ENCODE data around the gene ENDOV. TPM values are rescaled to one million over a fixed set of nuclear protein-coding genes. Genes with fewer than 3 reads are reported as not detected.

ENDOV gene
- total and polyA plus RNA-seq, 2 of the 13 experiments (the other 11 are each of a cell fraction or from before 2014, with no cell fraction given) = 15.1 to 17.1 TPM

DNA sequence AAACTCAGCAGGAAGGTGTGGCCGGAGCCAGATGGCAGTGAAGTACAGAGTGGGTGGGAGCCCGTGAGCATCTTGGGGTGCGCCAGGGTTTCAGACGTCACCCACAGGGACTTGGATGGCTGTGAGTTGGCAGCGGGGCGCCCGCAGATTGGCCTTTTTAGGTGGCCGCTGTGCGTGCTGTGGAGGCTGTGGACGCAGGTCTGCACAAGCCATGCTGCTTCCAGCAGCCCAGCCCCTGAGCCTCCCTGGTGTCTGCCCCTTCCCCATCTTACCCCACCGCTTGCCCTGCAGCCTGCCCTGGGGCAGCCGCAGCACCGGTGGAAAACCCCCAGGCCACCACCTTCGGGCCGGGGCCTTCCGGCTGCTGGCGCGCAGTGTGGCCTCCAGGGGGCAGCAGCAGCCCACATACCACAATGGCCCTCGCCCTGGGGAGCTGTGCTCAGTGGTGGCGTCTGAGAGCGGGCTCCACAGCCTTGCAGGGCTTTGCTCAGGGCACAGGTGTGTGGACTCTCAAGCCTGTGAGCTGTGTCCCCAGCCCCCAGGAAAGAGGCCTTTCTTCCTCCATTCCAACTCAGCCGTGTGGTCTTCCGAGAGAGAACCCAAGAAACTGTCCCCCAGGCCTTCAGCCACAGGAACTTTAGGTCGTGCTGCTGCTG, 11.8 kb downstream of the ENDOV start (continued):
- TF ChIP-seq, protein P1, sequence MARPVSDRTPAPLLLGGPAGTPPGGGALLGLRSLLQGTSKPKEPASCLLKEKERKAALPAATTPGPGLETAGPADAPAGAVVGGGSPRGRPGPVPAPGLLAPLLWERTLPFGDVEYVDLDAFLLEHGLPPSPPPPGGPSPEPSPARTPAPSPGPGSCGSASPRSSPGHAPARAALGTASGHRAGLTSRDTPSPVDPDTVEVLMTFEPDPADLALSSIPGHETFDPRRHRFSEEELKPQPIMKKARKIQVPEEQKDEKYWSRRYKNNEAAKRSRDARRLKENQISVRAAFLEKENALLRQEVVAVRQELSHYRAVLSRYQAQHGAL (CRISPR knock-in tag; IDR thresholded peaks at IDR 0.05; ENCODE audit: not compliant biosample characterization) = no peak
- TF ChIP-seq ZNF629 (CRISPR knock-in tag; conservative IDR thresholded peaks at IDR 0.05) = no peak
- no peak for TF ChIP-seq SMYD3 (CRISPR knock-in tag; IDR thresholded peaks at IDR 0.05)
- TF ChIP-seq, protein P2, sequence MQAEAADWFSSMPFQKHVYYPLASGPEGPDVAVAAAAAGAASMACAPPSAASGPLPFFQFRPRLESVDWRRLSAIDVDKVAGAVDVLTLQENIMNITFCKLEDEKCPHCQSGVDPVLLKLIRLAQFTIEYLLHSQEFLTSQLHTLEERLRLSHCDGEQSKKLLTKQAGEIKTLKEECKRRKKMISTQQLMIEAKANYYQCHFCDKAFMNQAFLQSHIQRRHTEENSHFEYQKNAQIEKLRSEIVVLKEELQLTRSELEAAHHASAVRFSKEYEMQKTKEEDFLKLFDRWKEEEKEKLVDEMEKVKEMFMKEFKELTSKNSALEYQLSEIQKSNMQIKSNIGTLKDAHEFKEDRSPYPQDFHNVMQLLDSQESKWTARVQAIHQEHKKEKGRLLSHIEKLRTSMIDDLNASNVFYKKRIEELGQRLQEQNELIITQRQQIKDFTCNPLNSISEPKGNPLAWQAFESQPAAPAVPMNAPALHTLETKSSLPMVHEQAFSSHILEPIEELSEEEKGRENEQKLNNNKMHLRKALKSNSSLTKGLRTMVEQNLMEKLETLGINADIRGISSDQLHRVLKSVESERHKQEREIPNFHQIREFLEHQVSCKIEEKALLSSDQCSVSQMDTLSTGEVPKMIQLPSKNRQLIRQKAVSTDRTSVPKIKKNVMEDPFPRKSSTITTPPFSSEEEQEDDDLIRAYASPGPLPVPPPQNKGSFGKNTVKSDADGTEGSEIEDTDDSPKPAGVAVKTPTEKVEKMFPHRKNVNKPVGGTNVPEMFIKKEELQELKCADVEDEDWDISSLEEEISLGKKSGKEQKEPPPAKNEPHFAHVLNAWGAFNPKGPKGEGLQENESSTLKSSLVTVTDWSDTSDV (CRISPR knock-in tag; IDR thresholded peaks at IDR 0.05) = 0 out of 2 replicates have a peak, but pooled peaks have one; percentile 47
- no peak for TF ChIP-seq MXD4 (CRISPR knock-in tag; IDR thresholded peaks at IDR 0.05)
- TF ChIP-seq ZNF710 (CRISPR knock-in tag; IDR thresholded peaks at IDR 0.05; ENCODE audit: borderline replicate concordance) = 0 out of 2 replicates have a peak, but pooled peaks have one; percentile 35
- no peak for TF ChIP-seq ASH2L (IDR thresholded peaks at IDR 0.05; ENCODE audit: insufficient read length, low read depth, low read length)
- TF ChIP-seq ZSCAN12 (CRISPR knock-in tag; IDR thresholded peaks at IDR 0.05) = no peak
- TF ChIP-seq KLF9 (CRISPR knock-in tag; IDR thresholded peaks at IDR 0.05; ENCODE audit: low read depth) = no peak
- TF ChIP-seq RERE (CRISPR knock-in tag; IDR thresholded peaks at IDR 0.05; ENCODE audit: low read depth) = no peak
- TF ChIP-seq ZNF543 (CRISPR knock-in tag; IDR thresholded peaks at IDR 0.05) = no peak
- TF ChIP-seq, protein P3, sequence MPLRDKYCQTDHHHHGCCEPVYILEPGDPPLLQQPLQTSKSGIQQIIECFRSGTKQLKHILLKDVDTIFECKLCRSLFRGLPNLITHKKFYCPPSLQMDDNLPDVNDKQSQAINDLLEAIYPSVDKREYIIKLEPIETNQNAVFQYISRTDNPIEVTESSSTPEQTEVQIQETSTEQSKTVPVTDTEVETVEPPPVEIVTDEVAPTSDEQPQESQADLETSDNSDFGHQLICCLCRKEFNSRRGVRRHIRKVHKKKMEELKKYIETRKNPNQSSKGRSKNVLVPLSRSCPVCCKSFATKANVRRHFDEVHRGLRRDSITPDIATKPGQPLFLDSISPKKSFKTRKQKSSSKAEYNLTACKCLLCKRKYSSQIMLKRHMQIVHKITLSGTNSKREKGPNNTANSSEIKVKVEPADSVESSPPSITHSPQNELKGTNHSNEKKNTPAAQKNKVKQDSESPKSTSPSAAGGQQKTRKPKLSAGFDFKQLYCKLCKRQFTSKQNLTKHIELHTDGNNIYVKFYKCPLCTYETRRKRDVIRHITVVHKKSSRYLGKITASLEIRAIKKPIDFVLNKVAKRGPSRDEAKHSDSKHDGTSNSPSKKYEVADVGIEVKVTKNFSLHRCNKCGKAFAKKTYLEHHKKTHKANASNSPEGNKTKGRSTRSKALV (CRISPR knock-in tag; IDR thresholded peaks at IDR 0.05) = no peak
- peak; percentile 58; the same call in 1 of the 2 replicates for TF ChIP-seq RXRB (CRISPR knock-in tag; IDR thresholded peaks at IDR 0.05; ENCODE audit: borderline replicate concordance)
- TF ChIP-seq ZNF891 (CRISPR knock-in tag; IDR thresholded peaks at IDR 0.05) = 0 out of 2 replicates have a peak, but pooled peaks have one; percentile 52
- TF ChIP-seq WIZ (CRISPR knock-in tag; IDR thresholded peaks at IDR 0.05) = no peak
- TF ChIP-seq ZNF598 (CRISPR knock-in tag; IDR thresholded peaks at IDR 0.05; ENCODE audit: borderline replicate concordance) = 0 out of 2 replicates have a peak, but pooled peaks have one; percentile 72
